GM12878 (cell line): ENCODE data around the gene SYTL4.

Experiments
- CREB1 ChIP-seq: IDR thresholded peaks from 2 replicates; pipeline ENCODE4 v1.6.1; 2012; ENCODE audit warnings: low read depth, mild to moderate bottlenecking, inconsistent platforms
- EED ChIP-seq: sonication (generic); IDR thresholded peaks from 2 replicates; pipeline ENCODE4 v1.6.1; 2016; ENCODE audit warnings: antibody characterized with exemption, low read depth
- FOS ChIP-seq: IDR thresholded peaks from 3 replicates; pipeline ENCODE4 v1.6.1; 2011; ENCODE audit warnings: borderline replicate concordance; ENCODE audit not compliant: insufficient read length; ENCODE audit errors: extremely low read depth
- NRF1 ChIP-seq: conservative IDR thresholded peaks from 2 replicates; pipeline ENCODE4 v1.6.1; 2011; ENCODE audit warnings: mild to moderate bottlenecking, low read depth, low read length, improper control_type of control experiment
- POLR2AphosphoS5 ChIP-seq: IDR thresholded peaks from 2 replicates; pipeline ENCODE4 v1.6.1; 2011; ENCODE audit warnings: mild to moderate bottlenecking, low read length, inconsistent platforms
- TCF7 ChIP-seq: IDR thresholded peaks from 2 replicates; pipeline ENCODE4 v1.6.1; 2014; ENCODE audit warnings: antibody characterized with exemption, borderline replicate concordance
- YY1 ChIP-seq: IDR thresholded peaks from 2 replicates; pipeline ENCODE4 v1.6.1; 2011; ENCODE audit warnings: low read depth, mild to moderate bottlenecking, low read length
- TF ChIP-seq, protein P1 (sequence below), 3 experiments: IDR thresholded peaks in 2 of 3; conservative IDR thresholded peaks in 1 of 3; 2 replicates each; pipeline ENCODE4 v1.5.1; 2011; ENCODE audit warnings: low read depth in 3 of 3, low read length in 3 of 3, mild to moderate bottlenecking in 3 of 3, control low read depth in 2 of 3, moderate library complexity in 2 of 3, inconsistent platforms in 1 of 3, mixed read lengths in 1 of 3; ENCODE audit not compliant: control insufficient read depth in 2 of 3, insufficient read depth in 1 of 3; ENCODE audit errors: extremely low read depth in 1 of 3
- TF ChIP-seq, protein P2 (sequence below): IDR thresholded peaks from 2 replicates; pipeline ENCODE4 v1.6.1; 2011; ENCODE audit warnings: mild to moderate bottlenecking, low read depth, low read length, moderate library complexity; ENCODE audit not compliant: insufficient replicate concordance
- TF ChIP-seq, protein P3 (sequence below): IDR thresholded peaks from 2 replicates; pipeline ENCODE4 v1.6.1; 2011; ENCODE audit warnings: low read depth, low read length, improper control_type of control experiment, borderline replicate concordance

DNA sequence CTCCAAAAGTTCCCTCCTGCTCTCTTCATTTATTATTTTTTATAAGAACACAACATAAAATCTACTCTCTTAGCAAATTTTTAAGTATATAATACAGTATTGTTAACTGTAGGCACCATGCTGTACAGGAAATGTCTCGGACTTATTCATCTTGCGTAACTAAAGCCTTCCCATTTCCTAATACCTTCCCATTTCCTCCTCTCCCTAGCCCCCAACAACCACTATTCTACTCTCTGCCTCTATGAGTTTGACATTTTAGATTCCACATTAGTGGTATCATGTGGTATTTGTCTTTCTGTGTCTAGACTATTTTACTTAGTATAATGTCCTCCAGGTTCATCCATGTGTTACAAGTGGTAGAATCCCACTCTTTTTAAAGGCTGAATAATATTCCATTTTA is 15.8 kb upstream of the SYTL4 start:
- TF ChIP-seq, protein P1, sequence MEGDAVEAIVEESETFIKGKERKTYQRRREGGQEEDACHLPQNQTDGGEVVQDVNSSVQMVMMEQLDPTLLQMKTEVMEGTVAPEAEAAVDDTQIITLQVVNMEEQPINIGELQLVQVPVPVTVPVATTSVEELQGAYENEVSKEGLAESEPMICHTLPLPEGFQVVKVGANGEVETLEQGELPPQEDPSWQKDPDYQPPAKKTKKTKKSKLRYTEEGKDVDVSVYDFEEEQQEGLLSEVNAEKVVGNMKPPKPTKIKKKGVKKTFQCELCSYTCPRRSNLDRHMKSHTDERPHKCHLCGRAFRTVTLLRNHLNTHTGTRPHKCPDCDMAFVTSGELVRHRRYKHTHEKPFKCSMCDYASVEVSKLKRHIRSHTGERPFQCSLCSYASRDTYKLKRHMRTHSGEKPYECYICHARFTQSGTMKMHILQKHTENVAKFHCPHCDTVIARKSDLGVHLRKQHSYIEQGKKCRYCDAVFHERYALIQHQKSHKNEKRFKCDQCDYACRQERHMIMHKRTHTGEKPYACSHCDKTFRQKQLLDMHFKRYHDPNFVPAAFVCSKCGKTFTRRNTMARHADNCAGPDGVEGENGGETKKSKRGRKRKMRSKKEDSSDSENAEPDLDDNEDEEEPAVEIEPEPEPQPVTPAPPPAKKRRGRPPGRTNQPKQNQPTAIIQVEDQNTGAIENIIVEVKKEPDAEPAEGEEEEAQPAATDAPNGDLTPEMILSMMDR (IDR thresholded peaks at IDR 0.05 in 2 of 3, conservative IDR thresholded peaks at IDR 0.05 in 1 of 3; ENCODE audit: control insufficient read depth in 2 of 3, extremely low read depth in 1 of 3, insufficient read depth in 1 of 3, low read depth in 3 of 3, low read length in 3 of 3), result no peak
- no peak for TF ChIP-seq TCF7
- TF ChIP-seq NRF1, result no peak
- TF ChIP-seq POLR2AphosphoS5, result no peak
- no peak for TF ChIP-seq EED
- TF ChIP-seq FOS, result no peak
- TF ChIP-seq, protein P2, sequence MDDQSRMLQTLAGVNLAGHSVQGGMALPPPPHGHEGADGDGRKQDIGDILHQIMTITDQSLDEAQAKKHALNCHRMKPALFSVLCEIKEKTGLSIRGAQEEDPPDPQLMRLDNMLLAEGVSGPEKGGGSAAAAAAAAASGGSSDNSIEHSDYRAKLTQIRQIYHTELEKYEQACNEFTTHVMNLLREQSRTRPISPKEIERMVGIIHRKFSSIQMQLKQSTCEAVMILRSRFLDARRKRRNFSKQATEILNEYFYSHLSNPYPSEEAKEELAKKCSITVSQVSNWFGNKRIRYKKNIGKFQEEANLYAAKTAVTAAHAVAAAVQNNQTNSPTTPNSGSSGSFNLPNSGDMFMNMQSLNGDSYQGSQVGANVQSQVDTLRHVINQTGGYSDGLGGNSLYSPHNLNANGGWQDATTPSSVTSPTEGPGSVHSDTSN, result no peak
- TF ChIP-seq, protein P3, sequence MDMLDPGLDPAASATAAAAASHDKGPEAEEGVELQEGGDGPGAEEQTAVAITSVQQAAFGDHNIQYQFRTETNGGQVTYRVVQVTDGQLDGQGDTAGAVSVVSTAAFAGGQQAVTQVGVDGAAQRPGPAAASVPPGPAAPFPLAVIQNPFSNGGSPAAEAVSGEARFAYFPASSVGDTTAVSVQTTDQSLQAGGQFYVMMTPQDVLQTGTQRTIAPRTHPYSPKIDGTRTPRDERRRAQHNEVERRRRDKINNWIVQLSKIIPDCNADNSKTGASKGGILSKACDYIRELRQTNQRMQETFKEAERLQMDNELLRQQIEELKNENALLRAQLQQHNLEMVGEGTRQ, result no peak
- no peak for TF ChIP-seq CREB1
- TF ChIP-seq YY1, result no peak
